Spleen (tissue), 7 donors: ENCODE results near the gene SSBP3.

Source experiments
- POLR2A ChIP-seq, 3 donors: fragments of 450-650 bp; IDR thresholded peaks; one replicate each; pipeline ENCODE4 v1.5.1; 2017; ENCODE audit warnings: antibody characterized with exemption in 3 of 3, mild to moderate bottlenecking in 1 of 3
- POLR2AphosphoS5 ChIP-seq, 3 donors: sonication (generic); formaldehyde crosslinking; IDR thresholded peaks; one replicate each; pipeline ENCODE4 v1.5.1; 2017; ENCODE audit warnings: antibody characterized with exemption in 3 of 3
- TF ChIP-seq, protein P1 (sequence below), 11 experiments: fragments of 200-600 bp in 7 of 11; fragments of 450-650 bp in 4 of 11; sonication (generic) in 4 of 11; IDR thresholded peaks in 8 of 11; conservative IDR thresholded peaks in 3 of 11; 1 replicate in 7 of 11; 2 replicates in 4 of 11; pipeline versions ENCODE4 v1.4.0 to v1.8.0; 2016 to 2021; ENCODE audit warnings: antibody characterized with exemption in 11 of 11, inconsistent platforms in 4 of 11, mild to moderate bottlenecking in 1 of 11
- donor health status: DM: no; HTN: no; CAD: no; lungs with moderate emphysema.
- donor health status: DM: no; HTN: no; CAD: no.
- donor health status: DM: no; HTN: no; CAD: no.

DNA sequence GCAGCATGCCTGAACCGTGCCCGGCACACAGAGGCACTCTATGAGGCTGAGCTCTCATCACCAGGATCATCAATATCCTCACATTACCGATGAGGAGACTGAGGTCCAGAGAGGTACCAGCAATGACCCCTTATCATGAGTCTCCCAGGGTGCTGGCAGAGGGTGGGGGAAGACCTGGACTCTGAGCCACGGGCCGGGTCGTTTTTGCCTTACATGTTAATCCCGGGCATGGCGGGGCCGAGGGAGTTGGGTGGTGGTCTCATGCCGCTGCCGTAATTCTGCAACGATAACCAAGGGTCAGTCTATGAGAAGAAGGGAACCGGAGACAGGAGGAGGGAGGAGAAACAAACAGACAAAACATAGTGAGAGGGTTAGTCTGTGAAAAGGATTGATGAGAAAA is 163.2 kb downstream of the SSBP3 start:
- TF ChIP-seq, protein P1, sequence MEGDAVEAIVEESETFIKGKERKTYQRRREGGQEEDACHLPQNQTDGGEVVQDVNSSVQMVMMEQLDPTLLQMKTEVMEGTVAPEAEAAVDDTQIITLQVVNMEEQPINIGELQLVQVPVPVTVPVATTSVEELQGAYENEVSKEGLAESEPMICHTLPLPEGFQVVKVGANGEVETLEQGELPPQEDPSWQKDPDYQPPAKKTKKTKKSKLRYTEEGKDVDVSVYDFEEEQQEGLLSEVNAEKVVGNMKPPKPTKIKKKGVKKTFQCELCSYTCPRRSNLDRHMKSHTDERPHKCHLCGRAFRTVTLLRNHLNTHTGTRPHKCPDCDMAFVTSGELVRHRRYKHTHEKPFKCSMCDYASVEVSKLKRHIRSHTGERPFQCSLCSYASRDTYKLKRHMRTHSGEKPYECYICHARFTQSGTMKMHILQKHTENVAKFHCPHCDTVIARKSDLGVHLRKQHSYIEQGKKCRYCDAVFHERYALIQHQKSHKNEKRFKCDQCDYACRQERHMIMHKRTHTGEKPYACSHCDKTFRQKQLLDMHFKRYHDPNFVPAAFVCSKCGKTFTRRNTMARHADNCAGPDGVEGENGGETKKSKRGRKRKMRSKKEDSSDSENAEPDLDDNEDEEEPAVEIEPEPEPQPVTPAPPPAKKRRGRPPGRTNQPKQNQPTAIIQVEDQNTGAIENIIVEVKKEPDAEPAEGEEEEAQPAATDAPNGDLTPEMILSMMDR (IDR thresholded peaks at IDR 0.05 in 8 of 11, conservative IDR thresholded peaks at IDR 0.05 in 3 of 11), result no peak
- TF ChIP-seq POLR2A (IDR thresholded peaks at IDR 0.05), result no peak
- TF ChIP-seq POLR2AphosphoS5 (IDR thresholded peaks at IDR 0.05), result no peak
